KMS-11 (cell line): Measurements from ENCODE around the gene SERBP1.
A peak's percentile ranks its signal among the peaks of the same experiment; 100 is the strongest.

Experiments used
- H2AFZ ChIP-seq: fragments of 200-600 bp; sonication (generic); 2 replicates; pipeline ENCODE4 v1.6.1; 2016; ENCODE audit warnings: antibody characterized with exemption, mixed run types, low read depth
- H3K27ac ChIP-seq: fragments of 200-600 bp; sonication (generic); 2 replicates; pipeline ENCODE4 v1.6.1; 2016; ENCODE audit warnings: mild to moderate bottlenecking, mixed run types
- H3K27me3 ChIP-seq: fragments of 200-600 bp; sonication (generic); 2 replicates; pipeline ENCODE4 v1.6.1; 2017; ENCODE audit warnings: mild to moderate bottlenecking, low read depth, mixed run types, moderate library complexity; ENCODE audit not compliant: insufficient read depth
- H3K36me3 ChIP-seq: fragments of 200-600 bp; sonication (generic); 2 replicates; pipeline ENCODE4 v1.6.1; 2017; ENCODE audit warnings: mild to moderate bottlenecking, mixed run types; ENCODE audit not compliant: insufficient read depth
- H3K4me1 ChIP-seq: fragments of 200-600 bp; sonication (generic); 2 replicates; pipeline ENCODE4 v1.6.1; 2016; ENCODE audit warnings: mild to moderate bottlenecking, low read depth, mixed run types; ENCODE audit not compliant: poor library complexity, severe bottlenecking
- H3K4me2 ChIP-seq: fragments of 200-600 bp; sonication (generic); 2 replicates; pipeline ENCODE4 v1.7.0; 2016; ENCODE audit warnings: mild to moderate bottlenecking, mixed run types
- H3K4me3 ChIP-seq: fragments of 200-600 bp; sonication (generic); IDR thresholded peaks from 2 replicates; pipeline ENCODE4 v1.6.1; 2017; ENCODE audit warnings: low read depth, low read length, mixed read lengths; ENCODE audit not compliant: insufficient read depth
- H3K79me2 ChIP-seq: fragments of 200-600 bp; sonication (generic); 2 replicates; pipeline ENCODE4 v1.6.1; 2016; ENCODE audit warnings: low read depth, mixed run types; ENCODE audit not compliant: insufficient read depth
- H3K9ac ChIP-seq: fragments of 200-600 bp; sonication (generic); 2 replicates; pipeline ENCODE4 v1.6.1; 2016; ENCODE audit warnings: mild to moderate bottlenecking, mixed run types
- H4K20me1 ChIP-seq: fragments of 200-600 bp; sonication (generic); 2 replicates; pipeline ENCODE4 v1.6.1; 2016; ENCODE audit warnings: mild to moderate bottlenecking, mixed run types; ENCODE audit not compliant: insufficient read depth
- TF ChIP-seq, protein P1 (sequence below): fragments of 200-600 bp; sonication (generic); conservative IDR thresholded peaks from 2 replicates; pipeline ENCODE4 v1.6.1; 2017; ENCODE audit warnings: low read depth, mild to moderate bottlenecking, antibody characterized with exemption, low read length, moderate library complexity, mixed read lengths

Gene SERBP1

DNA sequence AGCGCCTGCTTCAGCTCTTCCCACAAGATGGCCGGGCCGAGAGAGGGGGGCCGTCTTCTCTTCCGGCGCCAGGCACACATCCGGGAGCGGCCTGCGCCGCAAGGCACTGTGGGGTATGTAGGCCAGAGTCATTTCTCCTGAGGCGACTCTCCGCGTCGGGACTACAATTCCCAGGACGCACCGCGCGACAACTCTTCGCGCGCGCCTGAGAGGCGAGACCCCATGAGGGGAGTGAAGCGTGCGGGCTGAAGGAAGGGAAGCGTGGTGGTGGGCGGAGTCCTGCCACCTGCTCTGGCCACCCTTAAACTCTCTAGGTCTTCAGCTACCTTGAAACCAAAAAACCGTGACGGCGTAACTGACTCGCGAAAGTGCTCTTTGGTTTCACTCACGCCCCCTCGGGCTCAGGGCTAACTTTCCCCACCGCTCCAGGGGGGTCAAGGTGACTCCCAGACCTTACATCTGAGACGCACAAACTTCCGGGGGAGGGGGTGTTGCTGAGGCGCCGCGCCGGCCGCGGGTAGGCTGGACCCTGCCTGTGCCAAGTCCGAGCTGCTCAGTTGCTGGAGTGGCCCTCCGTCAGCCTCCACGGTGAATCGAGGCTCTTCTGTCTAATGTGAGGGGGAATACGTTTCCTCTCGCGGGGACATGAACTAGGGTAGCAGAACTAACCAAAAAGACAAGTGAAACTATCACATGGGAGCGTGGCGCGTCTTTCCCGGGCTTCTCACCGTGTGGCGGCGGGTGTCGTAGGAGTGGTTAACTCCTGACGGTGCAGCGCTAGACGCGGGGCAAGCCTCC lies at the start of gene SERBP1:
Gene SERBP1 (minus strand): TSS at position 45 of the 798 bp plus-strand sequence. CDS start 102 bp downstream, outside the sequence.
- peaks cover 32% of the 10 kb centered on the region for H3K4me1 ChIP-seq
- peak within 1 kb of the TSS; percentile 70 for H3K4me2 ChIP-seq
- H2AFZ ChIP-seq: peak within 1 kb of the TSS; percentile 78
- peak within 1 kb of the TSS; percentile 85 for H3K4me3 ChIP-seq
- H3K27ac ChIP-seq: peak within 1 kb of the TSS; percentile 97
- peaks cover 9% of the 10 kb centered on the region; the same call in 1 of the 2 replicates for H3K36me3 ChIP-seq
- H3K9ac ChIP-seq: peak within 1 kb of the TSS; percentile 99
- H3K27me3 ChIP-seq: no peaks in the 10 kb centered on the region
- H3K79me2 ChIP-seq: peaks cover 47% of the 10 kb centered on the region
- TF ChIP-seq, protein P1, sequence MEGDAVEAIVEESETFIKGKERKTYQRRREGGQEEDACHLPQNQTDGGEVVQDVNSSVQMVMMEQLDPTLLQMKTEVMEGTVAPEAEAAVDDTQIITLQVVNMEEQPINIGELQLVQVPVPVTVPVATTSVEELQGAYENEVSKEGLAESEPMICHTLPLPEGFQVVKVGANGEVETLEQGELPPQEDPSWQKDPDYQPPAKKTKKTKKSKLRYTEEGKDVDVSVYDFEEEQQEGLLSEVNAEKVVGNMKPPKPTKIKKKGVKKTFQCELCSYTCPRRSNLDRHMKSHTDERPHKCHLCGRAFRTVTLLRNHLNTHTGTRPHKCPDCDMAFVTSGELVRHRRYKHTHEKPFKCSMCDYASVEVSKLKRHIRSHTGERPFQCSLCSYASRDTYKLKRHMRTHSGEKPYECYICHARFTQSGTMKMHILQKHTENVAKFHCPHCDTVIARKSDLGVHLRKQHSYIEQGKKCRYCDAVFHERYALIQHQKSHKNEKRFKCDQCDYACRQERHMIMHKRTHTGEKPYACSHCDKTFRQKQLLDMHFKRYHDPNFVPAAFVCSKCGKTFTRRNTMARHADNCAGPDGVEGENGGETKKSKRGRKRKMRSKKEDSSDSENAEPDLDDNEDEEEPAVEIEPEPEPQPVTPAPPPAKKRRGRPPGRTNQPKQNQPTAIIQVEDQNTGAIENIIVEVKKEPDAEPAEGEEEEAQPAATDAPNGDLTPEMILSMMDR: no peak
- H4K20me1 ChIP-seq: peaks cover 31% of the 10 kb centered on the region

DNA sequence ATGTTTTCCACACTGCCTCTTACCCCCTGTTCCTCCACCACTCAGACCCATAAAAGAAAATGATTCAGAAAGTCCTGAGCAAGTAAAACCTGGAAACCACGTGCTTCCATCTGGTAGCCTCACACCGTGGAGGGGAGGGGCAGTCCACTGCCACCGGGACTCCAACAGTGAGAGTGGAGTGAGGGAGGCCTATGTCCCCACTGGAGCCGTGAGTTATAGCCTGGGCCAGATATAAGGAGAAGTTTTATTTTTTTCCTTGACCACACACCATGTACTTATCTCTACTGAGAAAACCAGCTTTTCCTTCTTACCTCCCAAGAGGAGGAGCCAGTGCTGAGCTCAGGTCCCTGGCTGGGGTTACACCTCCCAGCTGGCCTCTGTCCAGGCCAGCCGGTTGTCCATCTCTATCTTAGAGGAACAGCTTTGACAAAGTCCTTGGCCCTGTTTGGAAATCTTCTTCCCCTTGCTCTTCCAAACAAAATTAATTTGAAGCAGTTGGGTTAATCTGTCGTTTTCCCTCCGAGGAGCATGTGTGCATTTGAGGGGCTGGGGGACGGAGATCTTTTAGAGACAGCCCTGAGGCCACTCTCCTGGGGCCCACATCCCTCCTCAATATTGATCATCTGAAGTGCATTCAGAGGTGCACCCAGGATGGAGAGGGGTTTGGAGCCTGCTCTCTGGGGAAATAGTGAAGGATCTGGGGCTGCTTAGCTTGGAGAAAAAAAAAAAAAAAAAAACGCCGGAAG lies 49.1 kb upstream of the SERBP1 start:
- Histone ChIP-seq H3K9ac (no peak overlapping the region), H3K27ac (no peak overlapping the region), H3K4me2 (no peak overlapping the region), H3K4me1 (peaks cover 8% of the 10 kb centered on the region), H3K4me3 (no peak overlapping the region), H3K27me3 (no peaks in the 10 kb centered on the region), H3K79me2 (no peaks in the 10 kb centered on the region), H4K20me1 (no peaks in the 10 kb centered on the region), H2AFZ (peak overlapping the region; percentile 44; the same call in 1 of the 2 replicates), H3K36me3 (no peaks in the 10 kb centered on the region)
- TF ChIP-seq, protein P1: no peak

DNA sequence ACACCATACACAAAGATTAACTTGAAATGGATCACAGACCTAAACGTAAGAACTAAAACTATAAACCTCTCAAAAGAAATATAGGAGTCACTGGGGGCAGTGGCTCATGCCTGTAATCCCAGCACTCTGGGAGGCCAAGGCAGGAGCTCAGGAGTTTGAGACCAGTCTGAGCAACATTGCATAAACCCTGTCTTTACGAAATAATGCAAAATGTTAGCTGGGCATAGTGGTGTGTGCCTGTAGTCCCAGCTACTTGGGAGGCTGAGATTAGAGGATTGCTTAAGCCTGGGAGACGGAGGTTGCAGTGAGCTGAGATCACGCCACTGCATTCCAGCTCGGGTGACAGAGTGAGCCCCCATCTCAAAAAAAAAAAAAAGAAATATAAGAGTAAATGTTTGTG lies 46.7 kb upstream of the SERBP1 start:
- Histone ChIP-seq H3K4me1 (peaks cover 8% of the 10 kb centered on the region), H3K4me2 (no peak overlapping the region), H3K27me3 (no peaks in the 10 kb centered on the region), H3K27ac (no peak overlapping the region), H3K4me3 (no peak overlapping the region), H3K79me2 (no peaks in the 10 kb centered on the region), H2AFZ (no peak overlapping the region), H3K36me3 (no peaks in the 10 kb centered on the region), H4K20me1 (no peaks in the 10 kb centered on the region), H3K9ac (no peak overlapping the region)
- TF ChIP-seq, protein P1: no peak

DNA sequence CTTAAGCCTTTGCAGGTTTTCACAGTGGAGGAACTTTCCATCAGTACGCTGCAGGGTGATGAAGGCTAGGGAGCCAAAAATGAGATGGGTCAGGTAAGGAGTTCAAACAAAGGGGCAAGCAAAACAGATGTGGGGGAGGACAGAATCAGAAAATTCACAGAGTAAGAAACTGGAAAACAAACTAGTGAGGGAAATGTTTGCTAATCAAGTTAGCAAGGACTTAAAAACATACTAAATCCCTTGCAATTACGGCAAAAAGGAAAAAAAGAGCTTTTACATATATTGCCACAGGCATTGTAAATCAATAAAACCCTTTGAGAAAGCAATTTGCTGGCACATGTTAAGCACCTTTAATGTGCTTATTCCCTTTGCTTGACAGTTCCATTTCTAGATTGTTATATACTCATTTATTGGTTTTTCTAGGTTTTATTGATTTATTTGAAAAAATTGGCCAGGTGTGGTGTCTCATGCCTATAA lies 45.8 kb upstream of the SERBP1 start:
- Histone ChIP-seq H3K36me3 (no peaks in the 10 kb centered on the region), H3K9ac (no peak overlapping the region), H2AFZ (no peak overlapping the region), H3K27ac (no peak overlapping the region), H3K27me3 (no peaks in the 10 kb centered on the region), H3K4me3 (no peak overlapping the region), H4K20me1 (no peaks in the 10 kb centered on the region), H3K4me1 (peaks cover 8% of the 10 kb centered on the region), H3K4me2 (no peak overlapping the region), H3K79me2 (no peaks in the 10 kb centered on the region)
- TF ChIP-seq, protein P1: no peak
